Measurements from ENCODE around the gene ACVRL1. TPM values are rescaled to one million over a fixed set of nuclear protein-coding genes. Genes with fewer than 3 reads are reported as not detected.

The ACVRL1 gene
- total RNA-seq, 1 donor from 2014 or later: 2.0 TPM

GRCh38 chr12:51960488-51960887, 53.2 kb downstream of the ACVRL1 start:
- Histone ChIP-seq H3K4me3 (no peak overlapping the region), H3K9ac (no peak overlapping the region), H2AFZ (replicated peaks) (no peak overlapping the region), H3K9me3 (ENCODE audit: low read depth) (peaks cover 6% of the 10 kb centered on the region), H3F3A (ENCODE audit: low read depth) (no peaks in the 10 kb centered on the region), H3K4me2 (no peak overlapping the region), H3K27me3 (no peaks in the 10 kb centered on the region), H4K20me1 (ENCODE audit: low read depth) (peaks cover 62% of the 10 kb centered on the region), H3K27ac (no peak overlapping the region), H3K36me3 (peaks cover 8% of the 10 kb centered on the region), H3K4me1 (no peaks in the 10 kb centered on the region), H3K79me2 (ENCODE audit: low read depth) (peaks cover 98% of the 10 kb centered on the region)
- no peak overlapping the region for H3K4me3 Mint-ChIP-seq
- peaks cover 6% of the 10 kb centered on the region for H3K4me1 Mint-ChIP-seq
- no peak for DNase-seq (ENCODE audit: low spot score)
- H3K9me3 Mint-ChIP-seq: peaks cover 8% of the 10 kb centered on the region
- no peaks in the 10 kb centered on the region for H3K27me3 Mint-ChIP-seq (ENCODE audit: insufficient read depth, low read depth)
- H3K36me3 Mint-ChIP-seq: peaks cover 44% of the 10 kb centered on the region
- no peak for TF ChIP-seq EZH2phosphoT487 (IDR thresholded peaks at IDR 0.05)
- TF ChIP-seq CTCF (IDR thresholded peaks at IDR 0.05): no peak
- no peak for TF ChIP-seq EZH2 (IDR thresholded peaks at IDR 0.05)
- no peak overlapping the region for H3K27ac Mint-ChIP-seq

GRCh38 chr12:51960890-51961289, 53.6 kb downstream of the ACVRL1 start:
- TF ChIP-seq EZH2 (IDR thresholded peaks at IDR 0.05): no peak
- TF ChIP-seq CTCF (IDR thresholded peaks at IDR 0.05): no peak
- no peak for TF ChIP-seq EZH2phosphoT487 (IDR thresholded peaks at IDR 0.05)
- Histone ChIP-seq H3F3A (ENCODE audit: low read depth) (no peaks in the 10 kb centered on the region), H3K9ac (no peak overlapping the region), H3K36me3 (peaks cover 8% of the 10 kb centered on the region), H3K9me3 (ENCODE audit: low read depth) (peaks cover 6% of the 10 kb centered on the region), H3K4me1 (no peaks in the 10 kb centered on the region), H3K4me2 (no peak overlapping the region), H3K79me2 (ENCODE audit: low read depth) (peaks cover 98% of the 10 kb centered on the region), H3K4me3 (no peak overlapping the region), H3K27me3 (no peaks in the 10 kb centered on the region), H3K27ac (no peak overlapping the region), H4K20me1 (ENCODE audit: low read depth) (peaks cover 58% of the 10 kb centered on the region), H2AFZ (replicated peaks) (no peak overlapping the region)
- Mint-ChIP-seq H3K36me3 (peaks cover 48% of the 10 kb centered on the region), H3K9me3 (peaks cover 12% of the 10 kb centered on the region), H3K4me1 (peaks cover 3% of the 10 kb centered on the region), H3K27me3 (ENCODE audit: insufficient read depth, low read depth) (no peaks in the 10 kb centered on the region), H3K27ac (no peak overlapping the region), H3K4me3 (no peak overlapping the region)
- no peak for DNase-seq (ENCODE audit: low spot score)

GRCh38 chr12:51961834-51962233, 54.5 kb downstream of the ACVRL1 start:
- no peak for TF ChIP-seq EZH2 (IDR thresholded peaks at IDR 0.05)
- no peak for TF ChIP-seq EZH2phosphoT487 (IDR thresholded peaks at IDR 0.05)
- TF ChIP-seq CTCF (IDR thresholded peaks at IDR 0.05): no peak
- no peak overlapping the region for H2AFZ ChIP-seq (replicated peaks)
- Mint-ChIP-seq H3K36me3 (peaks cover 51% of the 10 kb centered on the region), H3K4me3 (no peak overlapping the region), H3K4me1 (no peaks in the 10 kb centered on the region), H3K27me3 (ENCODE audit: insufficient read depth, low read depth) (no peaks in the 10 kb centered on the region), H3K9me3 (peaks cover 15% of the 10 kb centered on the region), H3K27ac (no peak overlapping the region)
- no peak for DNase-seq (ENCODE audit: low spot score)
- peaks cover 6% of the 10 kb centered on the region for H3K9me3 ChIP-seq (ENCODE audit: low read depth)
- no peak overlapping the region for H3K4me3 ChIP-seq
- H3K79me2 ChIP-seq (ENCODE audit: low read depth): peaks cover 98% of the 10 kb centered on the region
- H3K9ac ChIP-seq: no peak overlapping the region
- no peaks in the 10 kb centered on the region for H3K27me3 ChIP-seq
- no peak overlapping the region for H3K4me2 ChIP-seq
- H3K36me3 ChIP-seq: peaks cover 8% of the 10 kb centered on the region
- H3K4me1 ChIP-seq: no peaks in the 10 kb centered on the region
- H4K20me1 ChIP-seq (ENCODE audit: low read depth): peaks cover 48% of the 10 kb centered on the region
- no peak overlapping the region for H3K27ac ChIP-seq
- H3F3A ChIP-seq (ENCODE audit: low read depth): no peaks in the 10 kb centered on the region

Data from neural progenitor cell (in vitro differentiated cells).